ENCODE measurements around the gene PLCB1.

DNA sequence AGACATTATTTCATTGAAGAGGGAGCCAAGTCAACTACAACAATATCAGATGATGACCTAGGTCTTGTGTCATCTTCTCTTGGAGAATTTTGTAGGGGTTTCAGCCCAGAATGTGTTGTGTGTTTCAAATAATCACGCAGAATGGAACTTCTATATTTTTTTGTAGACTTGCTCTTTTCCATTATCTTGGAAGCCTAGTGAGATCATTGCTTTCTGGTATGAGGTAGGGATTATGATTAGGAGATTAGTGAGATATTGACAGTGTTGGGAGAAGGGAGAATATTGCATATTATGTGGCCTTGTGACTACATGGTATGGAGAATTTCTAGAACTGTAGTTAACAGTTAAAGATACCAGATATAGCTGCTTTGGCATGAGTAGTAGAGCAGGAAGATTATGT is 513.3 kb downstream of the PLCB1 start:
- TF ChIP-seq, protein P1, sequence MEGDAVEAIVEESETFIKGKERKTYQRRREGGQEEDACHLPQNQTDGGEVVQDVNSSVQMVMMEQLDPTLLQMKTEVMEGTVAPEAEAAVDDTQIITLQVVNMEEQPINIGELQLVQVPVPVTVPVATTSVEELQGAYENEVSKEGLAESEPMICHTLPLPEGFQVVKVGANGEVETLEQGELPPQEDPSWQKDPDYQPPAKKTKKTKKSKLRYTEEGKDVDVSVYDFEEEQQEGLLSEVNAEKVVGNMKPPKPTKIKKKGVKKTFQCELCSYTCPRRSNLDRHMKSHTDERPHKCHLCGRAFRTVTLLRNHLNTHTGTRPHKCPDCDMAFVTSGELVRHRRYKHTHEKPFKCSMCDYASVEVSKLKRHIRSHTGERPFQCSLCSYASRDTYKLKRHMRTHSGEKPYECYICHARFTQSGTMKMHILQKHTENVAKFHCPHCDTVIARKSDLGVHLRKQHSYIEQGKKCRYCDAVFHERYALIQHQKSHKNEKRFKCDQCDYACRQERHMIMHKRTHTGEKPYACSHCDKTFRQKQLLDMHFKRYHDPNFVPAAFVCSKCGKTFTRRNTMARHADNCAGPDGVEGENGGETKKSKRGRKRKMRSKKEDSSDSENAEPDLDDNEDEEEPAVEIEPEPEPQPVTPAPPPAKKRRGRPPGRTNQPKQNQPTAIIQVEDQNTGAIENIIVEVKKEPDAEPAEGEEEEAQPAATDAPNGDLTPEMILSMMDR (IDR thresholded peaks at IDR 0.05; ENCODE audit: low read length) = no peak
- no peak for TF ChIP-seq EZH2 (IDR thresholded peaks at IDR 0.05; ENCODE audit: borderline replicate concordance, low read length)
